SHP77 (cell line): ENCODE results near the gene MAPRE3.

Source experiments
- DNase-seq, 2 experiments: peaks; one replicate each; lab custom pipeline; 2025; lab: John Stamatoyannopoulos, UW

MAPRE3 gene

GRCh38 chr2:26985807-26986206 lies 15.4 kb downstream of the MAPRE3 start:
- DNase-seq: no peak

- DNase-seq: no peak
These were observed 16.1 kb downstream of the MAPRE3 start for GRCh38 chr2:26986576-26986975.

- DNase-seq: no peak
These were observed 17.8 kb downstream of the MAPRE3 start for GRCh38 chr2:26988058-26988860.

GRCh38 chr2:26989156-26989555 lies 18.7 kb downstream of the MAPRE3 start:
- DNase-seq: no peak

- DNase-seq: no peak
These were observed 21.3 kb downstream of the MAPRE3 start for GRCh38 chr2:26991717-26992116.

GRCh38 chr2:26993768-26994167 lies 23.3 kb downstream of the MAPRE3 start:
- no peak for DNase-seq

- DNase-seq: no peak
These were observed 24.5 kb downstream of the MAPRE3 start for GRCh38 chr2:26994983-26995382.

- no peak for DNase-seq
These were observed 27.0 kb downstream of the MAPRE3 start for GRCh38 chr2:26997394-26997793.

GRCh38 chr2:26998323-26998722 lies 27.9 kb downstream of the MAPRE3 start:
- DNase-seq: no peak

GRCh38 chr2:27000228-27000627 lies 29.8 kb downstream of the MAPRE3 start:
- no peak for DNase-seq

GRCh38 chr2:27000995-27001394 lies 30.6 kb downstream of the MAPRE3 start:
- no peak for DNase-seq

GRCh38 chr2:27001950-27002349 lies 31.5 kb downstream of the MAPRE3 start:
- DNase-seq: no peak

GRCh38 chr2:27003007-27003406 lies 32.6 kb downstream of the MAPRE3 start:
- DNase-seq: no peak

- no peak for DNase-seq
These were observed 33.4 kb downstream of the MAPRE3 start for GRCh38 chr2:27003857-27004256.

GRCh38 chr2:27006602-27007415 lies 36.4 kb downstream of the MAPRE3 start:
- DNase-seq: no peak

GRCh38 chr2:27007416-27008374 lies 37.3 kb downstream of the MAPRE3 start:
- DNase-seq: no peak

- DNase-seq: no peak
These were observed 38.2 kb downstream of the MAPRE3 start for GRCh38 chr2:27008678-27009077.

GRCh38 chr2:27009083-27009482 lies 38.6 kb downstream of the MAPRE3 start:
- no peak for DNase-seq

- no peak for DNase-seq
These were observed 39.3 kb downstream of the MAPRE3 start for GRCh38 chr2:27009716-27010115.

- DNase-seq: no peak
These were observed 39.7 kb downstream of the MAPRE3 start for GRCh38 chr2:27010139-27010538.

GRCh38 chr2:27013738-27014137 lies 43.3 kb downstream of the MAPRE3 start:
- DNase-seq: no peak
